SW480 (cell line): ENCODE results near the gene AKIRIN2.

Experiments
- DNase-seq: peaks from one replicate; pipeline ENCODE4 v3.0.0-alpha.2; 2016; ENCODE audit warnings: low spot score

AKIRIN2 gene

DNA sequence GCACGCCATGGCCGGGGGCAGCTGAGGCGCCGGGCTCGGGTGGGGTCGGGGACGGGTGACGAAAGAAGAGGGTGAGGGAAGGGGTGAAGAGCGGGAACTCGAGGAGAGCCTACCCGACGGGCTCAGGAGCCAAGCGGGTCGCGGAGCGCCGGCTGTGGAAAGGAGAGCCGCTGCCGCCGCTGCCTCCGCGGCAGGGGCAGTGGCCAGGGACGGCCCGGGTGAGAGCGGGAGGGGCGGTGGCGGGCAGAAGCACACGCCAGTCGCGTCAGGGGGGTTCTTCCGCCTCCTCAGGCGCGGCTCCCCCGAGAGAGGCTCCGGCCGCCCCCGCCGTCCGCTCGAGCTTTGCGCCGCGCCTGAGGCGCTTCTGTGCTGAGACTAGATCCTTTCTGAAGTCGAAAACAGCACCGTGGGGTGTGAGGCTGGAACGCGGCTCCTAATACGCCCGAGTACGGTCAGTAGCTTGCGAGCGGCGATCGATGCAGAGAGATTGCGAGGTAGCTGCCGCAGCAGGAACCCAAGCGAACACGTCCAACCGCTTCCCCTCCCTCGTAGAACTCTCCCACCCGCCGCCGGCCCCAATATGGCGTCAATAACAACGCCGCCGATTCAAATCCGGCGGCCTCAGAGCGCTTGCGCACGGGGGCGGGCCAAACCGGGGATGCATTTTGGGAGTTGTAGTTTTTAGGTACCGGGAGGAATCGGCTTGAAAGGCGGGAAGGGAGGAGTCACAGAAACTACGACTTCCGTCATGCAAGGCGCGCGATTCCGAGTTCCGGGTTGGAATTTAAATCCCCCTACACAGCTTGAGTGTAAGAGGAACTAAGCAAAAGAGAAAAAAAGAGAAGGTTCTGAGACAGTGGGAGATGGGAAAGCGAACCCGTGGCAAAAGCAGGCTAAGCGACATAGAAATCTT lies at the start of gene AKIRIN2:
Gene AKIRIN2 (minus strand): TSS at position 558 of the 913 bp plus-strand sequence. CDS start 549 bp downstream, at position 9.
- peak; percentile 98 for DNase-seq

GRCh38 chr6:87747646-87748045 lies 45.6 kb upstream of the AKIRIN2 start:
- DNase-seq = no peak

DNA sequence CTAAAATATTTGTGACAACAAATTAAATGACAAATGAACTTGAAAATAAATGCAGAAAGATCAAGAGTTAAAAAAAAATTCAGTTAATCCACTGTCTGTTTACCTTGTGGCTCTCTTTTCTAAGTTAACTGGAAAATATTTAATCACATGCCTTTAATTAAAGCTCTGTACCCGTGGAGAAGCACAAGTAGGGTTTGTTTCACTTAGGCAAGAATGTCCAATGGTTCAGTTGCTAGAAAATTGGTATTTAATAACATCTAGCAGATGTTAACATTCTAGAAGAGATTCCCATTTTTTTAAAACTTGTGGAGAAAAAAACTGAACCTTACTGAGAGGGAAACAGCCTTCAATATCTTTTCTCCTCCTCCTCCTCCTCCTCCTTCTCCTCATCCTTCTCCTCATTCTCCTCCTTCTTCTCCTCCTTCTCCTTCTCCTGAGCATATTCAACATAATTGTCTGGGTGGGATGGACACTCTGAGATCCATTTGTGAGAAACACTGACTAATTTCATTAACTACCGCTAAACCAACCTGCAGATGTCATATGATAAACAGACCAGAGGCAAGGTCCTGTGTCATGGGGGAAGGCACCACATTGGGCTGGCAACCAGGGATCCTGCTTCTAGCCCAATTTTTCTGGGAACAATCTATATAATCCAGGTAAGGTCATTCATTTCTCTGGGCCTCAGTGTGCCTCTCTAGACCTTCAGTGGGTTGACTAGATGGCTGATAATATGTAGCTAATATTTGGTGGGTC lies 44.1 kb upstream of the AKIRIN2 start:
- no peak for DNase-seq

- no peak for DNase-seq
Observed at GRCh38 chr6:87743454-87743853, 41.4 kb upstream of the AKIRIN2 start.

- no peak for DNase-seq
Observed at GRCh38 chr6:87742106-87742505, 40.1 kb upstream of the AKIRIN2 start.

DNA sequence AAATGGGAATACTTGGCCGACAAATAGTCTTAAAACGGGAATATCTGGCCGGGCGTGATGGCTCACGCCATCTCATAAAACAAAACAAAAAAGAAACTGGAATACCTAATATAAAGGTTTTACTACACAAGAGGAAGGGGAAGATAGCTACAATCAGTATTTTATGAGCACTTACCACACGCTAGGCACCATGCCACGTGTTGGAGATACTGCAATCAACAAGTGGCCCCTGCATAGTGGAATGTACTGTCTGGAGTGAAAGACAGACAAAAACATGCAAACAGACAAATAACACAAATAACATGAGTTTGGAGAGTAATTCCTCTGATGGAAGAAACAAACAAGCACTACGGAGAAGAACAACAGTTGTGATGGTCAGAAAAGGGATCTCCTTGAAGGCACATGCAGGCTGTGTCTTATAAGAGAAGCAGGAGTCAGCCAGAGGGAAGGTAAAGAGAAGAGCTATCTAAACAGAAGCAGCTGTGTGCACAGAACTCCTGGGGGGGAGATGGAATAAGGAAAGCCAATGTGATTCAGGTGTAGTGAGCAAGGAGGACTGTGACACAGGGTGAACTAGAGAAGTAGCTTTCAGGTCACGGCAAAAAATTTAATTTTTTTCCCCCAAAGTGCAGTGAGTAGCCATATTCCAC lies 39.1 kb upstream of the AKIRIN2 start:
- no peak for DNase-seq

DNA sequence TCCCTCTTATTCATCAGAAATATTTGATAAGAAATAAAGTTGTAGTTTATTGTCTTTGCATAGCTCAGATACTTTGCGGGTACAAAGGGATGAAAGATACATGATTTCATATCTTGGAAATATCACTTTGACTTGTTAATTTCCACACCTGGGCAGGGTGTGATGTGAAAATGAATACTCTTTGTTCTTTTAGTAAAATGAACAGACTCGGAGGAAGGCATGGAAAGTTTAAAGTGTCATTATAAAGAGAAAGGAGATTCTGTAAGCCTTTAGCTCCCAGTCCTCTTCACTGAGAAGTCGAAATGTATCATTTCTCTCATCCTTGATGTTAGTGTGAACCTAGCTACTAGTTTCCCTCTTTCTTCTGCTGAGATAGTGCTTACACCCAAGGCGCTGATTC lies 36.7 kb upstream of the AKIRIN2 start:
- DNase-seq = no peak

DNA sequence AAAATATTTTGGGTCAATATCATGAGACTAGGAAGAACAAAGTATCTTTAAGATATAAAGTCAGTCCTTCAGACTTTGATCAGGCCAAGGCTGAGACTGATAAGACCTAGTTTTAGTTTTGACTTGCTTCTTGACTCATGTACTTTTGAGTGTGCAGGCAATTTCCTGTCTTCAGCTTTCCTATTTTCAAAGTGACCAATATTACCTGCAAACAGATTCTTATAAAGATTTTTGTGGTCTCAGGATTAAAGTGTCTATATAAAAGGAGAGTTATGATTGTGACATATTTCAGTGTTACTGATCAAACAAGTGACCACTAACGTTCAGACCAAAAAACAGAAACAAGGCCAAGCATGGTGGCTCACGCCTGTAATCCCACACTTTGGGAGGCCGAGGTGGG lies 36.0 kb upstream of the AKIRIN2 start:
- DNase-seq = no peak

DNA sequence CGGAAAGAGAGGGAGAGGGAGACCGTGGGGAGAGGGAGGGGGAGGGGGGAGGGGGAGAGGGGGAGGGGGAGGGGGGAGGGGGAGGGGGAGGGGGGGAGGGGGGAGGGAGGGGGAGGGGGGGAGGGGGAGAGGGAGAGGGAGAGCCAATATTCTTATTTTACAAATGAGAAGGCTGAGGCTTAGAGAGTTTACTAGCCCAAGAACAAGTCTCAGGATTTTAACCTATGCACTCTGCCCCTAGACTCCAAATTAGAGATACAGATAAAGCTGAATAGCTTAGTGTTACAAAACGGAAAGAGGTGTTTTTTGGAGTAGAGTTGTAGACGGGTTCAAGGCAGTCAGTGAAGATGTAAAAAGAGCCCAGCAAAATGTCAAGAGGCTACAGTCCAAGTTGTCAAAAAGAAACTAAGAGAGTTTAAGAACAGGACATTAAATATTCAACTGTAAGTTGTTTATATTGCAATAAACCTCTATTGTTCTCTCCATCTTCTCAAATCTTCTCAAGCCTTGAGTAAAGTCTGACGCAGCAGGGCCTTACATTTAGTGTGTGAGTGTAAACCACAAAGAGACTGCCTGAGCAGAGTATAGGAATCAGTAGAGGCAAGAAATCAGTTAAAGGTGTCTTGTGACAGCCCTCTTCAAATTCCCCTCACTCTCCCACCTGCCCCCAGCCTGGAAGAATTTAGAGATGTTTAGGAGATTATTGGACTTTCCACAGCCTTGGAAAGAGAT lies 34.9 kb upstream of the AKIRIN2 start:
- DNase-seq = no peak

DNA sequence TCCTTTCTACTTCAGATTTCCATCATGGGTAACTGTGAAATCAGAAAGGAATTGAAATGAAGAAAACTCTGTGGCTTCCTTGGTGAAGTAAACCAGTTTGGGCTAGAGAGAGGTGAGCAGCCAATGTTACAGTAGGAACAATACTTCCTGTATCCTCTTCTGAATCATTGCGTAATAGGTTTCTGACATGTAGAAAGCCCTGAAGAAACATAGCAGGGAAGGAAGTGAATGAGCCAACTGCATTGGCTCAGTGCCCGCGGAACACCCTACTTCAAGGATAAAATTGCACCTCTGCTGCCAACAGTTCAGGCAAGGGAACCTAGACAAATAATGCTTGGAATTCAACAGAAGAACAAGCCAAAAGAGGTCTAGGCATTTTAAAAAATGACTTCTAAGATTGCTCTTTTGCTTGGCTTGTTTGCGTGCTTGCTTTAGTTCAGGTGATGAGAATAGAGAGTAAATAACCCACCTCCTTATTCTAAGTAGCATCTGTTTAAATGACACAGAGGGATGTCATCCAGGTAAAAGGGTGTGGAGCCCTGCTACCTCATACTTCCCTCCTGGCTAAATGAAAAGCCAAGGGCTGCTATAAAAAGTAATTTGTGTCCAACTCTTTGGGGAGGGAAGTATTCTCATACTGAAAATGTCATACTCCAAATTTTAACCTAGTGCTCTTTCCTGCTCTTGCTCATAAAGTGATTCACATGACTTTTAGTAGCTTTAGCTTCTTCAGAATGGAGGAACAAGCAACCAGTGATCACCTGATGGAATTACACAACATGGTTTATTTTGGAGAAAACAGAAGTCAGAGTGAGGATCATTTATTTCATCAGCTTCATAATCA lies 30.0 kb upstream of the AKIRIN2 start:
- DNase-seq = peak; percentile 72

GRCh38 chr6:87731080-87731479 lies 29.0 kb upstream of the AKIRIN2 start:
- DNase-seq = no peak

DNA sequence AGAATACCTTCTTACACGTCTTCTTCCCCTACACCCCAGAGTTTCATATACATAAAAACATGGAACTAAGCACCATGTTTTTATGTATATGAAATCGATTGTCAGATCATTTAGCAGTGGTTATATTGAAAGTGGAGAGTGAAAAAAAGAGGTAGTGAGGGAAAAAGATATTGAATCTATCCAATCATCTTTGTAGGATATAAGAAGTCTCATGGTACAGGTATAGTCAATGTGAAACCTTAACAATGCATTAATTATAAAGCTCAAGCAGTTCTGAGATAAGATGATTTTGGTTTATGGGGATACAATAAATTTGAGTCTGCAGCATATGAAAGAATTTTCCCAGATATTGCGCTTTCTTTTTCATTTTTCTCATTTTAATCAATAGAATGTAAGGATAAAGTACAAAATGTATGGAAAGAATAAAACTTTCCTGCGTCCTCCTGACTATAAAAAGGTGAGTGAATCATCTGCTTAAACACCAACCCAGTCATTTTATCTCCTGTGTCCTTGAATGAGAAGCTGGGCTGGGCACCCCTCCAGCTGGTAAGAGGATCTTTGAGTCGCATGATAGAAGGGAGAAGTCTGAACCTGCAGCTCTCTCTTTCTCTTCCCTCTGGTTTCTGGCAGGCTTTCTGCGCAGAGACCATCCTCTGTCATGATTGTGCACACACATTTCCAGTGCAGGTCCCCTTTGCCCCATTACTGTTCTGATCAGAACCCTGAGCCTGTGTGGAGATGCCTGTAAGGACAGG lies 28.1 kb upstream of the AKIRIN2 start:
- DNase-seq = no peak

DNA sequence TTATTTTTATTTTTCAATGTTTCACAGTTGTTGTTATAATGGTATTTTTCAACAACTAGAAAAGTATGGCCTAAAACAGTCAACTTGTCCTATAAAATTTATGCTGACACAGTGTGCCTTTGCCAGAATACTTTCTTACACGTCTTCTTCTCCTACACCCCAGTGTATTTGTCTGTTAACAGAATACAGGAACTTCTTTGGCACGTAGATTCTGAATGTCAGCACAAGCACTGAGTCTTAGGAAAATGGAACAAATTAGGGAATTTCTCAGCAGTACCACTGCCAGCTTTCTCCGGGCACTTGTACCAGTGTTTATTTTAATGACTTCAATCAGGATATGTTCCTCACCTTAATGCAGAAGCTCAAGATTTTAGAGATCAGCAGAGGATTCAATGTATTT lies 26.7 kb upstream of the AKIRIN2 start:
- no peak for DNase-seq

DNA sequence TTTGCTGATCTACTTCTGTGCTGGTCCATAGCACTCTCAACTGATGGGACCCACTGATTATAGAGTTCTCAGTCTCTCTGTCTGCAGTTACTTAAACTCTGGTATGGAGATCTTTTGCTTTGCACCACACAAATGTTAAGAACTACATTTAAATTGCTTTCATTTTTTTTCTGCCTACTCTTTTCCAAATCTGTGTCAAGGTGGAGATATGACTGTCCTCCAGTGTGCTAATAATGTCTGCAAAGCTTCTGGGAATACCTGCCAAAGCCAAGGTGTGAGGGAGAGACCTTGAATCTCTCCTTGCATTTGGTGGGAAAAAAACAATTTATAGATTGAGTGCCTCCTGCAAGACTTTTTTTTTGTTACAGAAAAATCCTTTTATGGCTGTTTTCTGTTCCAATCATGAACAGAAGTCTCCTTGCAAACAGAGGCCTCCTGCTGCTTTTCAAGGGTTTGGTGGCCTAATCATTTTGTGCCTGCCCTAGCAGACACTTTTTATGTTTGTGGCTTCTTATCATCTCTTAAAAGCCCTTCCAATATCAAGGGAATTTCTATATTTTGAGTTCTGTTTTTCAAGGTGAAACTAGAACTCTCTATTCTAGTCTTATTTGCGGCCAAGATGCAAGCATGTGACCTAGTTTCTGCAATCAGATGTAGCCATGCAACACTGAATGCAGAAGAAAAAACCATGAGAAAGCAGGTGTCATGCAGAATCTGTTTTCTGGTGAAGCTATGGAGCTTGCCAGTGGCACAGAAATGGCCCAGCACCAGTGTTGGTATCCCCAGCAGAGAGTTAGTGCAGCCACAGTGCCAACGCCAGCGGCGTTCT lies 23.2 kb upstream of the AKIRIN2 start:
- DNase-seq = no peak

- DNase-seq = peak; percentile 82
Observed at GRCh38 chr6:87723170-87724078, 21.4 kb upstream of the AKIRIN2 start.

GRCh38 chr6:87722540-87723169 lies 20.6 kb upstream of the AKIRIN2 start:
- DNase-seq = no peak

- DNase-seq = no peak
Observed at GRCh38 chr6:87721311-87721710, 19.3 kb upstream of the AKIRIN2 start.
